ENCODE data around the gene KIAA0825. TPM values are rescaled to one million over a fixed set of nuclear protein-coding genes. Genes with fewer than 3 reads are reported as not detected.

KIAA0825 gene
- total and polyA plus RNA-seq, 2 of the 8 experiments (the other 6 are each of a cell fraction or from before 2014, with no cell fraction given) = 0.60 to 1.0 TPM

DNA sequence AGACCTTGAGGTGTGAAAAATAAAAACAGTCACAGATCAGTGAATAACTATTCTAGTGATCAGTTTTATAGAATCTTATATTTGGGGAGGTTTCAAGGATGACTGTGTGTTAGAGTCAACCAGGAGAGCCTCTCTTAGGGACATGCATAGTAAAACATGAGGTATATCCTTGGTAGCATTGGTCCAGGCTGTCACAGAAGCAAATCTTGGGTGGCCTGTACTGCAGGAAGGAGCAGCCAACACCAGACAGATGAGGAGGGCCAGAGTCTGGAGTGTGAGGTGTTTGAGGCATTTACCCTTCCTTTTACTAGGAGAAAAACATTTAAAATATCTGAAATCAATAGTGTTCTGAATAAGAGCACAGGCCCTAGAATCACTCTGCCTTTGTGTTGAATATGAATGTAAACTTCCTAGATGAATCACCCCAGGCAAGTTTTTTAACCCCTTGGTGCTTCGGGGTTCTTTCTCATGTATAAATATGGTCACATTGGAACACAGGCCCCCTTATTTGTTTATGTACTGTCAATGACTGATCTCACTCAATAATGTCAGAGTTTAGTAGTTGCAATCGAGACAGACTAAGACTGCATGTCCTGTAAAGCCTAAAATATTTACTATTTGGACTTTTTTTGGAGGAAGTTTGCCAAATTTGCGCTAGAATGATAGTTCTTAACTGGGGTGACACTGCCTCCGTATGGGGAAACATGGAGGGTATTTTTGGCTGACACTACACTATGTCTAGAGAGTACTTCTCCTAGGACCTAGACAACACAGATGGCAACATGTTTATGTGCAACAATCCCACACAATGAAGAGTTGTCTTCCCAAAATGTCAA, 460.5 kb downstream of the KIAA0825 start:
- no peak overlapping the region for H2AK5ac ChIP-seq (ENCODE audit: low read depth, low read length)
- H4K8ac ChIP-seq (ENCODE audit: extremely low read depth, insufficient read depth, low read length) = no peak overlapping the region
- H3K27ac ChIP-seq (ENCODE audit: low read depth, low read length) = no peak overlapping the region
- H3K56ac ChIP-seq (replicated peaks; ENCODE audit: insufficient read length, low read depth, low read length) = no peak overlapping the region
- CTCF ChIA-PET (ENCODE audit: partially characterized antibody) = interaction anchor here (2.4 kb wide), 1 partner anchor 14 kb away, joined by 6 read pairs; no protein-coding TSS in a partner anchor
- FAIRE-seq (no peak), DNase-seq (ENCODE audit: low read depth in 1 of 2, low spot score in 2 of 2) (no peak)
- H3K4ac ChIP-seq (replicated peaks; ENCODE audit: insufficient read length, low read depth, low read length) = no peak overlapping the region
- H3K23ac ChIP-seq (ENCODE audit: insufficient read length) = no peak overlapping the region
- no peak overlapping the region for H4K91ac ChIP-seq (replicated peaks; ENCODE audit: insufficient read length, low read length)
- no peak overlapping the region for H2BK20ac ChIP-seq (ENCODE audit: low read length)
- POLR2A ChIA-PET (ENCODE audit: partially characterized antibody) = no interaction called here
- no peak overlapping the region for H2BK12ac ChIP-seq (ENCODE audit: low read depth, low read length)
- H3K9me3 ChIP-seq (ENCODE audit: insufficient read depth in 2 of 2, low read depth in 1 of 2, low read length in 1 of 2) = no peaks in the 10 kb centered on the region
- 86% methylated on average over 4 of the region's 4 CpGs; no CpG with 5 or more reads in 1 of the 2 experiments for WGBS, 2 experiments (ENCODE audit: extremely low coverage in 1 of 2, insufficient coverage in 1 of 2, insufficient read length in 1 of 2, insufficient replicate concordance in 2 of 2, low coverage in 1 of 2, low lambda C conversion rate in 2 of 2, missing lambda C conversion rate in 1 of 2)
- H3K36me3 ChIP-seq (ENCODE audit: control insufficient read depth in 2 of 4, insufficient read depth in 4 of 4, low read length in 3 of 4) = peaks cover 0 to 7% (median 2%) of the 10 kb centered on the region in 4 experiments; a peak in 2 of 8 replicates
- H3K18ac ChIP-seq (ENCODE audit: extremely low read depth, low read length) = no peak overlapping the region
- H3K4me2 ChIP-seq (ENCODE audit: insufficient read depth in 1 of 2, low read depth in 2 of 2, low read length in 2 of 2) = no peak overlapping the region
- H3K27me3 ChIP-seq (replicated peaks in 1 of 4; ENCODE audit: control insufficient read depth in 3 of 4, extremely low read depth in 1 of 4, insufficient read depth in 3 of 4, low read length in 3 of 4) = no peaks in the 10 kb centered on the region
- H2AFZ ChIP-seq (ENCODE audit: low read length) = no peak overlapping the region
- no peak overlapping the region for H3K14ac ChIP-seq (ENCODE audit: insufficient read length)
- no peak overlapping the region for H3K9ac ChIP-seq (replicated peaks in 1 of 4; ENCODE audit: extremely low read depth in 1 of 4, low read depth in 3 of 4, low read length in 3 of 4)
- no peaks in the 10 kb centered on the region for H4K20me1 ChIP-seq (replicated peaks in 1 of 2; ENCODE audit: control insufficient read depth in 1 of 2, insufficient read depth in 2 of 2, low read length in 2 of 2)
- no peak overlapping the region for H4K5ac ChIP-seq (ENCODE audit: insufficient read length, low read depth, low read length)
- no peaks in the 10 kb centered on the region for H3K79me1 ChIP-seq (ENCODE audit: low read depth, low read length)
- no peak overlapping the region for H3K4me3 ChIP-seq (ENCODE audit: extremely low read depth in 1 of 4, insufficient read depth in 2 of 4, low read depth in 3 of 4, low read length in 4 of 4)
- H3K4me1 ChIP-seq (replicated peaks in 1 of 4; ENCODE audit: control insufficient read depth in 3 of 4, insufficient read depth in 4 of 4, low read length in 3 of 4) = peaks cover 0 to 2% (median 0%) of the 10 kb centered on the region in 4 experiments; a peak in 2 of 7 replicates
- no peak overlapping the region for H2BK15ac ChIP-seq (ENCODE audit: low read length)
- 0 out of 4 replicates have a peak, but pooled peaks cover 0 to 2% of the 10 kb centered on the region in 2 experiments for H3K79me2 ChIP-seq (ENCODE audit: control insufficient read depth in 1 of 2, insufficient read depth in 2 of 2, low read length in 2 of 2)
- no peaks in the 10 kb centered on the region for H3K23me2 ChIP-seq (ENCODE audit: low read depth, low read length)
- no peak overlapping the region for H2BK5ac ChIP-seq (ENCODE audit: low read depth, low read length)
- no peak overlapping the region for H2BK120ac ChIP-seq (replicated peaks; ENCODE audit: low read depth, low read length)
- TF ChIP-seq RXRA (IDR thresholded peaks at IDR 0.05; ENCODE audit: insufficient read depth, low read depth, low read length) (no peak), SIRT6 (IDR thresholded peaks at IDR 0.05; ENCODE audit: low read length) (no peak), BCL11A (IDR thresholded peaks at IDR 0.05; ENCODE audit: low read depth in 2 of 2, low read length in 2 of 2) (no peak), SIX5 (IDR thresholded peaks at IDR 0.05; ENCODE audit: low read depth, low read length) (no peak), KDM5A (IDR thresholded peaks at IDR 0.05; ENCODE audit: low read length) (no peak), TAF1 (IDR thresholded peaks at IDR 0.05; ENCODE audit: low read depth, low read length) (no peak), EGR1 (IDR thresholded peaks at IDR 0.05; ENCODE audit: borderline replicate concordance, low read depth, low read length) (no peak), SAP30 (IDR thresholded peaks at IDR 0.05; ENCODE audit: insufficient read depth, insufficient replicate concordance, low read length) (no peak)
